HG02840 (cell line): Measurements from ENCODE around the gene IL1RL2.

Experiments used
- ATAC-seq: cut with Tn5 transposase; IDR thresholded peaks from one replicate; pipeline ENCODE4 v1.9.1; 2021; ENCODE audit warnings: mild to moderate bottlenecking, moderate library complexity, moderate number of reproducible peaks; ENCODE audit not compliant: unreplicated experiment, low FRiP score

IL1RL2 gene

DNA sequence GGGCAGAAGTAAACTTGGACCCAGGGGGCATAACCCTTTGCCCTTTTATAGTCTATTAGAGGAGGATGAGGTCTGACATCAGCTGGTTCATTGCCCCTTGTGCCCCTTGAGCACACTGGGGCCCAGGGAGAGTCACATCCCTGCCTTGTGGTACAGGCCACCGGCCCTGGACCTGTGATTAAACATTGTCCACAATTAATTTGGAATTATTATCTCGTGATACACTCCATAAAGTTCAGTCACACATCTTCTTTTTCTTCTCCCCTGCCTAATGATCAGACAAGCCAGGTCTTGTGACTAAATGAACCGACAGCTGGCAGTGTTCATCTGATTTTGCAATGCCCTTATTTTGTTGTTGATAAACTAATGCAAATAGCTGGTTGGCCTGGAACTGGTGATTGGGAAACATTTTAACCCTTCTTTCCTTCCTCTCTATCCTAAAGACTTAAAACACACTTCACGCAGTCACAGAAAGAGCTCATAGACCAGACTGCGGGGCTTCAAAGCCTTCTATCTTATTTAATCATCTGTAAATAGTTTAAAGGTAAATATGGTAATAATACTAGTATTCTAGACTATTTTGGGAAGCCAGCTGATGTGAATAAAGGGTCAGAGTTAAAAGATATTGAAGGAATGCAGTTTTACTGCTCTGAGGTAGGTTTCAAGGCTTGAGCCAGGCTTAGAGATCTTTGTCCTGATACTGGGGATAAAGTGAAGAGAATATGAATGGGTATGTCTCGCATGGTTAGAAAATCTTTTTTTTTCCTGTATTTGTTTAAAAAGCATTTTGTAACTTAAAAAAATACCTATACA, 30.9 kb upstream of the IL1RL2 start:
- ATAC-seq = no peak

DNA sequence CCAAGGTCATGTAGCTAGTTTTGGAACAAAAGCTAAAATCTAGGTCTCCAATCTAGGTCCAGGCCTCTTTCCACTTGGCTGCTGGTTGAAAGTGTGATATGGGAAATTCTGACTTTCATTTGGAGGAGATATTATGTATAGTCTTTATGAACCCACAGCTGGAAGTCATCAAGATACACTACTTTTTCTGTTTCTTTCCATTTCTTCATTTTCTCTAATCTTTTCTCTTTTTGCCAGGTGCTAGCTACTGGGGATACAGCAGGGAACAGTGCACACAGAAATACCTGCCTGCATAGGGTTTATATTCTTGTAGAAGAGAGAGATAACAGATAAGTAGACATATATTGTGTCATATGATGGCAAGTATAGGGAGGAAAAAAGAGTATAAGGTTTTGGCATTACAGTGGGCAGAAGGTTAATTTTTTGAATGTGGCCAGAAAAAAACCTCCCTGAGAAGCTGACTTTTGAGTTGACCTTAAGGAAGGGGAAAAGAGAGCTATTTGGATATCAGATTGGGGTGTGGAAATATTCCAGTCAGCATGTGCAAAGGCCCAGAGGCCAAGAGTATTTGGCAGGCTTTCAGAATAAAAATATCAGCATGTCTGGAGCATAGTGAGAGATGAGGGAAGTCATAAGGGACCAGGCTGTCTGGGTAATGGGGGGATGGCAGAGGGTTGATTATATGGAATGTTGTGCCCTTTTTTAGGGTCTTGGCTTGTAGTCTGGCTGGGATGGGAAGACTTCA, 28.6 kb upstream of the IL1RL2 start:
- ATAC-seq = no peak

DNA sequence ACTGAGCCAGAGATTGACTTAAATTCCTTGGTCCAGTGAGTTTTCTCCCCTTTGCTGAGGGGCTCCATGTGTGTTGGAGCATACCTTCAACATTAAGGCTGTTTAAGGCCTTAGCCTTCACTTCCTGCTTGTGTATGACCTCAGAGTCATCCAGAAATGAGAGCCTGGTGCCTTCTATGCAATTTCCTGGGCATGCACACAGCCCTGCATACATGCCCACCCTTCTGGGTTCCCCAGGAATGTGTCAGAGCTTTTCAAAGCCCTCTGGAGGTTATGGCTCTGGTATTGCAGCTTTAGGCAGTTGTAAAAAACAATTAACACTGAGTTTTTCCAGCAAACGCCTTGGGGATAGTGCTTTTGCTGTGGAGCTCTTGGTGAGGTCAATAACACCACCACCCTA, 27.5 kb upstream of the IL1RL2 start:
- ATAC-seq = no peak

DNA sequence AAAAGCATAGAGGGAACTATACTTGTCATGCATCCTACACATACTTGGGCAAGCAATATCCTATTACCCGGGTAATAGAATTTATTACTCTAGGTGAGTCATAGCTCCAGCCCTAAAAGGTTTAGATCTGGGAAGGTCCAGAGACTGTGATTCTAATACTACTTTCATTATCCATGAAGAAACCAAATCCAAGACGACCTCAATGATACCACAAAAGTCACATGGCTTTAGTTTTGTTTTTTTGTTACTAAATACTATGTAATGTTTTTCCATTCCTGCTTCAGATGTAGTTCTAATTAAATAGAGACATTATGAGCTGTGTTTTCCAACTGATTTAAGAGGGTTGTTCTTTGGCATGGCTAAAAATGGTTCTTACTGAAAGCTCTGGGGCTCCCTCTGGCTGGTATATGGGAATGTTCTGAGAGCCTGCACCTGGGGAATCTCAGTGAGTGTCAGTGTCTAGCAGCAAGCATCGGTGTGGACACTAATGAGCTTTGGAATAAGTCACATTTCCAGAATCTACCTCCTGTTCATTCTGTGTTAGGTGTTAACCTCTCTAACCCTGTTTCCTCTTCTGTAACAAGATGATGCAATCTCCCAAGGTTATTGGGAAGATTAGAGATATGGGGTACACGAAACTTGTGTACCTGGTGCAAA, 20.5 kb upstream of the IL1RL2 start:
- no peak for ATAC-seq

DNA sequence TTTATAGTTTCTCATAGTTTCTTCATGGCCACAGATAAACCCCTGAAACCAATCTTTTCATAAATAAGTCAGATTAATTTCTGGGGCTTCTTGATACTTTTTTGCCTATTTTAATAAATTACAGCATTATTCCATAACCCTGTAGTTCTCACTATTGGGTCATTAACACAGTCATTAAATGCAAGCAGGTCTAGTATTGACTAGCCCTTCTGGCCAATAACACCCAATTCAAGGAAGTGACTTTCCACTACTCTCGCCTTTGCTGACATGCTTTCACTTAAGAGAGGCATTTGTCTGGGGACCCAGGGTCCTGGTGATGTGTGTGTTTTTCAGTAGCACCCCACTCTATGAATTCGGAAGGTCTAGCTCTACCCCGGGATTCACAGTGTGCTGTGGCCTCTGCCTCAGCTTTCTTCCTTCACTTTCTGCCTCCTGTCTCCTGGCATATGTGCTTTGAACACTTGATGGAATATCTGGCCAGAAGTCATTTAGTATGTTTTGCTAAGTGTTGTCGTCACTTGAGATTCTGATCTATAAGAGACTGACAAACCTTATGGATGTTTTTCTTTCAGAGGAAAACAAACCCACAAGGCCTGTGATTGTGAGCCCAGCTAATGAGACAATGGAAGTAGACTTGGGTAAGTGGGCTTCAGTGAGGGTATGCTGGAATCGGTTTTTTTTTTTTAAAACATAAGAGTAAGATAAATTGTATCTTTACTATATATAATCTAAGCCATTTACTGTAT, 18.6 kb upstream of the IL1RL2 start:
- no peak for ATAC-seq

DNA sequence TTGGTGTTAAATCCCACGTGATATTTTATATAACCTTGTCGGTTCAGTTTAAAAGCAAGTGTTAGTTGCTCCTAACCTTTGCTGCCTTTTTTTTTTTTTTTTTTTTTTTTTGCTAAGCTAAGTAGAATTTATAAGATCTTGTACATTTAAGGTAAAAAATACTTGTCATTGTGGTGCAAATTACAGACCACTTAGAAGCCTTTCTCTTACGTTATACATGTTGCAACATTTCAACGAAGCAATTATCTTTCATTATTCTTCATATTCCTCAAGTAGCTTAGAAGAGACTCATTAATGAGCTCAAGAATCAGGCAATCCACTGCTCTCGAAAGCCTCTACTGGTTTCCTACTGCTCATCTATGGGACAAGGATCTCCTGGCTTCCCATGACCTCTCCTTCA, 14.9 kb upstream of the IL1RL2 start:
- ATAC-seq = no peak

DNA sequence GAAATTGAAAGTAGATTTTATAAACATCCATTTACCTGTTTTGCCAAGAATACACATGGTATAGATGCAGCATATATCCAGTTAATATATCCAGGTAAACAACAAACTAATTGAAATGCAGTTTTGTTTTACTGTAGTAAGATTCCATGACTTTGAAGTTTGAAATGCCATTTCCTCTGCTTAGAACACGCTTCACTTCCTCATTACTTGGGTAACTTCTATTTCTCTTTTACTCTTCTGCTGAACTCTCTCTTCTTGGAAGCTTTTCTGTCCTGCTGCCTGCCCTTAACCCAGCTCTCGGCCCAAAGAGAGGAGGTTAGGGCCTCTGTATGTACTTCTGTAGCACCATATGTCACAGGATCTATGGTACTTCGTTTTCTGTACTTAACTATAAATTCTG, 14.1 kb upstream of the IL1RL2 start:
- no peak for ATAC-seq

DNA sequence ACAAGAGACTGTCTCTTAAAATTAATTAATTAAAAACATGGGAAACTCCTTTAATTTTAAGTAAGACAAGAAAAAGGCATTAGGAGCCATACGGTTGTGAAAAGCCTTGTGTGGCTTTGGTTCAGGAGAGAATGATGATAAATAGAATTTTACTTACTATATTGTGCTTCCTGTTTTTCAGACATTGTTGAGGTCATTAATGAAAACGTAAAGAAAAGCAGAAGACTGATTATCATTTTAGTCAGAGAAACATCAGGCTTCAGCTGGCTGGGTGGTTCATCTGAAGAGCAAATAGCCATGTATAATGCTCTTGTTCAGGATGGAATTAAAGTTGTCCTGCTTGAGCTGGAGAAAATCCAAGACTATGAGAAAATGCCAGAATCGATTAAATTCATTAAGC, 10.7 kb upstream of the IL1RL2 start:
- ATAC-seq = no peak

DNA sequence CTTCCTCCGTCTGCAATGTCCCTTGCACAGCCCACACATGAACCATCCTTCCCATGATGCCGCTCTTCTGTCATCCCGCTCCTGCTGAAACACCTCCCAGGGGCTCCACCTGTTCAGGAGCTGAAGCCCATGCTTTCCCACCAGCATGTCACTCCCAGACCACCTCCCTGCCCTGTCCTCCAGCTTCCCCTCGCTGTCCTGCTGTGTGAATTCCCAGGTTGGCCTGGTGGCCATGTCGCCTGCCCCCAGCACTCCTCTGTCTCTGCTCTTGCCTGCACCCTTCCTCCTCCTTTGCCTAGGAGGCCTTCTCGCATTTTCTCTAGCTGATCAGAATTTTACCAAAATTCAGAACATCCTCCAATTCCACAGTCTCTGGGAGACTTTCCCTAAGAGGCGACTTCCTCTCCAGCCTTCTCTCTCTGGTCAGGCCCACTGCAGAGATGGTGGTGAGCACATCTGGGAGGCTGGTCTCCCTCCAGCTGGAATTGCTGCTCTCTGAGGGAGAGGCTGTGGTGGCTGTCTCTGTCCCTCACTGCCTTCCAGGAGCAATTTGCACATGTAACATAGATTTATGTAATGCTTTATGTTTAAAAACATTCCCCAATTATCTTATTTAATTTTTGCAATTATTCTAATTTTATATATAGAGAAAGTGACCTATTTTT, 8.9 kb upstream of the IL1RL2 start:
- ATAC-seq = no peak

DNA sequence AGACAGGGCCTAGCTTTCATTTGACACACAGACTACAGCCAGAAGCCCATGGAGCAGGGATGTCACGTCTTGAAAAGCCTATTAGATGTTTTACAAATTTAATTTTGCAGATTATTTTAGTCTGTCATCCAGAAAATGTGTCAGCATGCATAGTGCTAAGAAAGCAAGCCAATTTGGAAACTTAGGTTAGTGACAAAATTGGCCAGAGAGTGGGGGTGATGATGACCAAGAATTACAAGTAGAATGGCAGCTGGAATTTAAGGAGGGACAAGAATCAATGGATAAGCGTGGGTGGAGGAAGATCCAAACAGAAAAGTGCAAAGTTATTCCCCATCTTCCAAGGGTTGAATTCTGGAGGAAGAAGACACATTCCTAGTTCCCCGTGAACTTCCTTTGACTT, 7.8 kb upstream of the IL1RL2 start:
- ATAC-seq = no peak

DNA sequence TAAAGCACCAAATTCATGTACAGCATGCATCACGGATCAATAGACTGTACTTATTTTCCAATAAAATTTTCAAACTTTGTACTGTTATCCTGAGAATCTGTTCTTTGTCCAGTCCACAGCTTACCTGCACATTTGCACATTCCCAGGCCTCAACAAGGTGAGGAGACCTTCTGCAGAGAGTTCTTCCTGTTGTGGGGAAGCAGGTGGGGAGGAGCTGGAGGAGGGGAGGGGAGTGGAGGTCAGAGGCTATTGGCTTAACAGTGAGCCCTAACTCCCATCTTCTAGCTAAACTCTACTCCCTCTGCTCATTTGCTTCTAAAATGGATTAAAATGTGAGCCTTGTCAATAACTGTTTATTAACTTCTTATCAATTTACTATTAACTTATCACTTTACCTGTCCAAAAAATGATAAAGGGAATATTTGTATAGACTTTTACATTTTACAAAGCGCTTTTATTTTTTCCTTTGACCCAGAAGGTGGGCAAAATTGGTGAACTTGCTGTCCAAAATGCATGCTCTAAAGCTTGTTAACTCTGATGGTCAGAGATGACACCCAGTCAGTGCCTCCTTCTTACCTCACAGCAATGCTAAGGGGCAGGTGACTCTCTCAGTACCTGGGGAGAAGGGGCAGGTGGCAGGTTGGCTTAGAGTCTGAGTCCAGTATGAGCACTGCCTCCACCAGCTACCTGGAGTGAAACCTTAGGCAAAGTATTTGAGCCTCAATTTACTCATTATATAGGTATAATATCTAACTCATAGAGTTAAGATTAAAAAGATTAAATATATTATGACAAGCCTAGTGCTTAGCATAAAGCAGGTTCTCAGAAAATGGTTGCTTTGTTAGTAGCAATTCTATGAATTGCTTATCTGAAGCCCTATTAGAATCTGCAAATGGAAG, 6.8 kb upstream of the IL1RL2 start:
- ATAC-seq = no peak

DNA sequence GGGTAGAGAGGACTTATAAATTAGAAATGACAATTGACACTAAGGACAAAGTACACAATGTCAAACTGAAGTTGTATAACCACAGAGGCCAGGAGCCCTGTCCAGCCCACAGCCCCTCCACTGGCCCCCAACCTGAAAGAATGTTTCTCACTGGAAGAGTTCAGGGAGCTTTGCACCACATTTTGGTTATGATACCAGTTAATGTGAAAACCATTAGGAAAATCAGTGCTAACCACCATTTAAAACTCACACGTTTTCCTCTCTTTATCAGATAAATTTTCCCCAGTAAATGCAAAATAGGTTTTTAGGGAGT, 6.2 kb upstream of the IL1RL2 start:
- ATAC-seq = no peak

DNA sequence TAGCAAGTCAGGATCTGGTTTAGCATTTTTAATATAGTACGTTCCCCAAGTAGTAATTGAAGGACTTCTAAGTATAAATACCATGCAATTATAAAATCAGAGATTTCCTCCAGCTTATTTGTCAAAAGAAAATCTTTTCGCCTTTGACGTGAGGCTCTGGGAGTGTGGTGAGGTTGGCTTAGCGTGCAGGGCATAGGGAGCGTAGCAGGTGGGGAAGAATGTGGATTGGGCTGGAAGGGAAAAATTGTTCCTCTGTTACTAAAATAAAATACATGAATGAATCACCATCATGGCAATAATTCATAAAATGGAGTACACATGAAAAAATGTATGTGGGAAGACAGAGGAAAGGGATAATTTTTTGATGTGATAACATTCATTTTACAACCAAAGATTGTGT, 5.4 kb upstream of the IL1RL2 start:
- no peak for ATAC-seq

DNA sequence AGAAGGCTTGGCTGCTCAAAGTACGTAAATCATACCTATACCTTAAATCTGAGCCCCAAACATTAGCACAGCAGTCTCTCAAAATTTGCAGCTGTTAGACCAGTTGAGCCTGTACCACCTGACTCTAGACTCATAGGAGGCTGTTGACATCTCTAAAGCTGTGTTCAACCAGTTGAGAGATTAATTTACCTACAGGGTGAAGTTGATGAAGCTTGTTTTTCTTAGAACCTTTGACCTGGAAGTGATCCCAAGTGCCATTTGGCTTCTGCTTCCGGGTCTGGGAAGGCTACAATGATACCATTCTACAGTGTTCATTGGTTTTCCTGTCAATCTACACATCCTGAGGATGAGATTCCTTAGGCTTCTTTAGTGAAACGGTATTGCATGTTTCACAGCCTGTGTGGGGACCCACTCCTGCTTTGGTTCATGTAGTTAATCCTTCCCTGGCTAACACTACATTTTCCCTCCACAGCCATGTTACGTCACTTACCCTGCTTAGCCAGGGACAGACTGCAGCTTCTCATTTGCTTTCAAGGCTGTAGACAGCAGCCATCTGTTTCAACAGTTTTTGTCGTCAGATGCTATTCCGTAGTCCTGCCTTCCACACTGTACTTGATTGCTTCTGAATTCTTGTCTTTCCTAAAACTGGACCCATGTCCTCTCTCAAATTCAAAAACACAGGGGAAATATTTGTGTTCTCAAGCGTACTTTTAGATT, 4.7 kb upstream of the IL1RL2 start:
- ATAC-seq = no peak

DNA sequence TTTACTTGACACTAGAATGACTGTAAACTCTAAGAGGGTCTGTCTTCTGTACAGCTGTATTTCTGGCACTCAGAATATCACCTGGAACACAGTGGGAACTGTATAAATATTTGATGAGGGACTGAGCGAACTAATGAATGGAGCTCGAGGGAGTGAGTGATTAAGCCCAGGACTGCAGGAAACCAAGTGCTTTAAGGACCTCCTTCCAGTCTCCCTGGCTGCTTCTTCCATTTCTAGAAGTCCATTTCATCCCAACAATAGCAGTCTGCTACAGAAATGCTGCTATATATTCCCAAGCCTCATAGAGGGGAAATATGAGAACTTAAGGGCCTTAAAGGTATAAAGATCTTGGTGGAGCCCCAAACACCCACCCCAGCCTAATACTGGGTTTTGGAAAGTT, 2.8 kb upstream of the IL1RL2 start:
- no peak for ATAC-seq

DNA sequence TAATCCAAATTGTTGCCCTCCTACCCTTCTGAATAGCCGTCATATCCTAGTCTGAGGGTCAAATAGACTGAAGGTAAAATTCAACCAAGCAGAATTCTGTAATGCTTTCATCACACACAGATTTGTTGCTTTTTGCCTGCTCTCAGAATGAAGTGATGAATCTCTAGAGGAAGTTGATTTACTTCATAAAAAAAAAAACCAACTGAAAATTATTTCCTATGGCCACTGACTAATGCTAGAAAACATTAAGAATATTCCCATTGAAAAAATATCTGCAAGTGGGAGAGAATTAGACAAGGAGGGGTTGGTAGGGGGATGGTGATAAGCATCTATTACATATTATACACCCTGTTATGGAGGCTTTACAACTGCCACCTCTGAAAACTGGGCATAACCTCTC, 2.3 kb upstream of the IL1RL2 start:
- ATAC-seq = no peak

DNA sequence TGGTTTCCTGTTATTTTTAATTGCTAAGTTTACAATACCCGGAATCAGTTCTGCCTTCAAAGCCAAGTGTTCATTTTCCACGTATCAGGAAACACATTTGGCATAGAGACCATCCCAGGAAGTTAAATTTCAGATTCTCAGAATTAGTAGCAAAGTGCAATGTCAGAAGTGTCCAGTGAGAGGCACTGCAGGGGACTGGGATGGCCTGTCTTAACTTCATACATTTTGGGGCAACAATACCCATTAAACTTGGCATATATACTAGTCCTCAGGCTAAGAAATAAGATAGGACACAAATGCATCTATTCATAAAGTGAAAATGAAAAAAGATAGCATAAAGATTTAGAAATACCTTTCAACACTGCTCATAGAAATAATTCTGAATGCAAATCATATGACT, 1.5 kb upstream of the IL1RL2 start:
- ATAC-seq = no peak

DNA sequence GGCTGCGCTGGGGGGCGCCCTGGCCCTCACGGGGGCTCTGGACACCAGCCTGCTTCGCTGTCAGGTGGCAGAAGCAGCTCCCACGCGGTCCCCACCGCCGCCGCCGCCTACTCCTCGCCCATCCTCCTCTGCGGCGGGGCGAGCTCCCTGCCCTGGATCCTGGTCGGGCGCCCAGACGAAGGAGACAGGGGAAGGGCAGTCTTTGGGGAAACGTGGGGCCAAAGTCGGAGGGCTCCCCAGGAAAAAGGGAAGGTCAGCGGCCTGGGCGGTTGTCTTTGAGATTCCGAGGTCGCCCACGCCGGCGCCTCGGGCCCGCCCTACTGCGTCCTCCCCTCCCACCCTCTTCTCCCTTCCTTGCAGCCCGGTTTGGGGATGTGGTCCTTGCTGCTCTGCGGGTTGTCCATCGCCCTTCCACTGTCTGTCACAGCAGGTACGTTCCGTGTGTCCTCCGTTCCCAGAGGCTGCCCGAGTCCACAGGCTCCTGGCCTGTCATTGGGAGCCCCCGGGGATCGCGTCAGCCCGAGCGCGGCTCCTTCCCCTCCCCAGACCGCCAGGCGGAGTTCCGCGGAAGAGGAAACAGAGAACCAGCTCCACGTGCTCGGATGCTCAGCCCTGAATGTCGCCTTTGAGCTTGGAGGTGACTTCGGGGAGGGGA, 800 bp downstream of the IL1RL2 start:
- ATAC-seq = no peak
